NCI-H2081 treated with DMSO at 0.1 percent for 48 hours (cell line): ENCODE results near the gene CHIA.

Experiments used
- DNase-seq: peaks from one replicate; lab custom pipeline; 2025; lab: John Stamatoyannopoulos, UW

CHIA gene

GRCh38 chr1:111366256-111366655 is 75.6 kb downstream of the CHIA start:
- DNase-seq: no peak

GRCh38 chr1:111369177-111369576 is 78.5 kb downstream of the CHIA start:
- no peak for DNase-seq

GRCh38 chr1:111369645-111370044 is 79.0 kb downstream of the CHIA start:
- DNase-seq: no peak
